Lung microvascular endothelial cell (primary cell): ENCODE data around the gene TRIM56. TPM values are rescaled to one million over a fixed set of nuclear protein-coding genes. Genes with fewer than 3 reads are reported as not detected.
"Not testable (repeated sequence)": the region's sequence is repeated elsewhere in the genome, so short reads cannot be mapped to it uniquely, and the experiment has no call there.

Source experiments
- DNase-seq, 2 donors: peaks; one replicate each; pipeline versions ENCODE4 v3.0.0 to v3.0.0-alpha.2; 2010; ENCODE audit warnings: low read depth in 2 of 2
- total RNA-seq: library from RNA; depleted of rRNA; stranded (reverse); fragments of >200 nt; gene quantifications from 2 replicates; pipeline ENCODE4 v1.2.1, GENCODE V29; 2014

TRIM56 gene
- total RNA-seq, 1 donor from 2014 or later, result 18.3 TPM

DNA sequence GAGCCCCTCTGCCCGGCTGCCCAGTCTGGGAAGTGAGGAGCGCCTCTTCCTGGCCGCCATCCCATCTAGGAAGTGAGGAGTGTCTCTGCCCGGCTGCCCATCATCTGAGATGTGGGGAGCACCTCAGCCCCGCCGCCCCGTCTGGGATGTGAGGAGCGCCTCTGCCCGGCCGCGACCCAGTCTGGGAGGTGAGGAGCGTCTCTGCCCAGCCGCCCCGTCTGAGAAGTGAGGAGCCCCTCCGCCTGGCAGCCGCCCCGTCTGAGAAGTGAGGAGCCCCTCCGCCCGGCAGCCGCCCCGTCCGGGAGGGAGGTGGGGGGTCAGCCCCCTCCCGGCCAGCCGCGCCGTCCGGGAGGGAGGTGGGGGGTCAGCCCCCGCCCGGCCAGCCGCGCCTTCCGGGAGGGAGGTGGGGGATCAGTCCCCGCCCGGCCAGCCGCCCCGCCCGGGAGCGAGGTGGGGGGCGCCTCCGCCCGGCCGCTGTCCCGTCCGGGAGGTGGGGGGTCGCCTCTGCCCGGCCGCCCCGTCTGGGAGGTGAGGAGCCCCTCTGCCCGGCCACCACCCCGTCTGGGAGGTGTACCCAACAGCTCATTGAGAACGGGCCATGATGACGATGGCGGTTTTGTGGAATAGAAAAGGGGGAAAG lies 7.1 kb downstream of the TRIM56 start:
- not testable (repeated sequence) for DNase-seq

GRCh38 chr7:101093906-101094305 lies 8.6 kb downstream of the TRIM56 start:
- peak in 1 of 2 donors; percentile 49 for DNase-seq

DNA sequence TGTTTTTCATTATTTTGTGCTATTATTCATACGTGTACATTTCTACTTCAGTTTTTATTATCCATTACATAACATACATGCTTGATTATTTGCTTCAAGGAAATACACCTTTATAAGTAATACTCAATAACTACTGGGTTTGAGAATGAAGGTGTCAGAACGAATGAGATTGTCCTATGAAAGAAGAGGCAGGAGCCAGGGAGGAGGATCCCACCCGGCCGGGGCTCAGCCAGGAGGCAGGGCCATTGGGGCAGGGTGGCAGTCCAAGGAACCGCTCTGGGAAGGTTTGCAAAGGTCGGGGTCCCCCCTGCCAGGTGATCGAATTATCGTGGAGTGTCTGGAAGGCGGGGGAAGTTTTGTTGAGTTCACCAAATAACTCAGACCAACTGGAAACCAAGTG lies 9.1 kb downstream of the TRIM56 start:
- no peak for DNase-seq

- DNase-seq, result peak; percentile 79 to 80
Measured at GRCh38 chr7:101094791-101095375, 9.6 kb downstream of the TRIM56 start.

DNA sequence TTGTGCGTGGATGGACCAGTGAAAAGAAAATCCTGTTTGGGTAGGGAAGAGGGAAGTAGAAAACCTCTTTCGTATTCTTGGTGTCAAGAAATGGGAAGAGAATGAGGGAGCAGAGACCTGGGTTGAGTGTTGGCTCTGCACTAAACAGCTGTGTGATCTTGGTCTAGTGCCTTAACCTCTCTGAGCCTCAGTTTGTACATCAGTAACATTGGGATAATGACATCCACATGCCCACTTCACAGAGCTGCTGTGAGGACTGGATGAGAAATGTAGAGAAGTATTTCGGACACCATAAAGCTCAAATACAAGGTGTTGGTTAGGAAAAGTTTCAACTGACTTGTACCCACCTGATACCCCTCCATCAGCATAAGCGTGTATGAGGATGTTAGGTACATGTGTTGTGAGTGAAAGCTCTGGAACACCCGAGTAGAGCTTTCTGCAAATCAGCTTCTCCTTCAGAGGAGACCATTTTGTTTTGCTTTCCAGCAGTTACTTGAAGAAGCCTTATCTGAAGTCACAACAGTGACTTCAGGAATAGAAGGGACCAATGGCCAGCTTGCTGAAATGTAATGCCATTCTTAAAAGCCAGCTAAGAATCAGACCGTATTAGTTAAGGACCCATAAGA lies 11.2 kb downstream of the TRIM56 start:
- no peak for DNase-seq

- no peak for DNase-seq
Measured at GRCh38 chr7:101096957-101097347, 11.7 kb downstream of the TRIM56 start.

GRCh38 chr7:101097561-101097960 lies 12.3 kb downstream of the TRIM56 start:
- DNase-seq, result no peak

DNA sequence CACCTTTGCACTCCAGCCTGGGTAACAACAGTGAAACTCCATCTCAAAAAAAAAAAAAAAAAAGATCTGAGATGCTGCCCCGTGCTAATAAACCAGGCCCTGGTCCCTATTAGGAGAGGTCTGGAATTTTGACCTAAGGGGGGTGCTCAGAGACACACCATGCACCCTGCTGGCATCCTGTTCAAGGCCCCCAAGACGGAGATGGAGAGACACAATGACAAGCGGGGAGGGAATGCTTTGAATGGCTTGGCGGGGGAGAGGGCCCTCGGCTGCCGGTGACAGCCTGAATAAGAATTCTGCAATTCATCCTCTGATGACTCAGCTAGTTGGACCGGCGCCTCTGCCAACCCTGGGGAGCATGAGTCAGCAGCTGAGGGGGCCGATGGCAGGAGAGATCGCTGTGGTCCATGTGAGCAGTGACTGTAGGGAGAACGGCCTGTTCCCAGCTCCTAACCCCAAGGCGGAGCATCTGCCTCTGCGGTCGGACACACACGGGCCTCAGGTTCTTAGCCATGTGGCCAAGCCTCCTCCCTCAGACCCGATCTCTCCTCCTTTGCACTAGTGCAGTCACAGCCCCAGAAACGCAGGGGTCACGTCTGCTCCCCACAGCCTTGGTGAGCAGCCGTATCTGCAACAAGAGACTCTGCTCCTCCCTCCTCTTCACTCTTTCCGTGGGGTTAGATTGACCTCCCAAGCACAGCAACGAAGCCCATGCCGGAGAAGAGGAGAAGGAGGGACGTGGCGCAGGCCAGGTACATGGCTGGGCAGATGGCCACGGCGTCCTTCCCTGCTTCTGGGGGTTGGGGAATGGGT lies 14.9 kb downstream of the TRIM56 start:
- DNase-seq, result peak; percentile 93 to 98

- peak in 1 of 2 donors; percentile 46 for DNase-seq
Measured at GRCh38 chr7:101100858-101101847, 15.9 kb downstream of the TRIM56 start.

DNA sequence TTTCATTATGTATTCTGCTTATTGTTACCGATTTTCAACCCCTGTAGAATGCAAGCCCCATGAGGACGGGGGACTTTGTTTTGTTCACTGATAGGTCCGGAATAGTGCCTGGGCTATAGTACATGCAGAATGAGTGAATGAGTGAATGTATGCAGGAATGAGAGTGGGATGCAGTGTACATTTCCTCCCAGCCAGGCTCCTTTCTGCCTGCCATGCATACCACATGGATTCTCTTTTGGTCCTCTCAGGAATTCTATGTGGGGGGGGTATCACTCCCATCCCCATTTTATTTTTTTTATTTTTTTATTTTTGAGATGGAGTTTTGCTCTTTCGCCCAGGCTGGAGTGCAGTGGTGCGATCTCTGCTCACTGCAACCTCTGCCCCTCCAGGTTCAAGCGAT lies 16.7 kb downstream of the TRIM56 start:
- DNase-seq, result no peak

DNA sequence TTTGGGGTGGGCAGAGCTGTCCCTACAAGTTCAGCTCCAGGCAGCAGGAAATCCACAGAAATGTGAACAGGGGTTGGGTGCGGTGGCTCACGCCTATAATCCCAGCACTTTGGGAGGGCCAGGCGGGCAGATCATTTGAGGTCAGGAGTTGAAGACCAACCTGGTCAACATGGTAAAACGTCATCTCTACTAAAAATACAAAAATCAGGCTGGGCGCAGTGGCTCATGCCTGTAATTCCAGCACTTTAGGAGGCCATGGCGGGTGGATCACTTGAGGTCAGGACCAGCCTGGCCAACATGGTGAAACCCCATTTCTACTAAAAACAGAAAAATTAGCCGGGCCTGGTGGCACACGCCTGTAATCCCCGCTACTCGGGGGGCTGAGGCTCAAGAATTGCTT lies 18.4 kb downstream of the TRIM56 start:
- DNase-seq, result not testable (repeated sequence)

GRCh38 chr7:101104193-101104713 lies 19.0 kb downstream of the TRIM56 start:
- peak; percentile 42 to 48 for DNase-seq

GRCh38 chr7:101104799-101105198 lies 19.5 kb downstream of the TRIM56 start:
- peak; percentile 56 to 84 for DNase-seq

DNA sequence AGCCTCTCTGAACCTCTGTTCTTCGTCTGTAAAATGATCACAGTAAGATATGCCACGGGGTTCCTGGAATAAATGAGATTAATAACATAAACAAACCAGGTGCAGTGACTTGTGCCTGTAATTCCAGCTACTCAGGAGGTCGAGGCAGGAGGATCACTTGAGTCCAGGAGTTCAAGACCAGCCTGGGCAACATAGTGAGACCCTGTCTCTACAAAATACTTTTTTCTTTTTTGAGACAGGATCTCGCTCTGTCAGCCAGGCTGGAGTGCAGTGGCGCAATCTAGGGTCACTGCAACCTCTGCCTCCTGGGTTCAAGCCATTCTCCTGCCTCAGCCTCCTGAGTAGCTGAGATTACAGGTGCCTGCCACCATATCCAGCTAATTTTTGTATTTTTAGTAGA lies 20.0 kb downstream of the TRIM56 start:
- not testable (repeated sequence) for DNase-seq

- no peak for DNase-seq
Measured at GRCh38 chr7:101106386-101106785, 21.1 kb downstream of the TRIM56 start.

DNA sequence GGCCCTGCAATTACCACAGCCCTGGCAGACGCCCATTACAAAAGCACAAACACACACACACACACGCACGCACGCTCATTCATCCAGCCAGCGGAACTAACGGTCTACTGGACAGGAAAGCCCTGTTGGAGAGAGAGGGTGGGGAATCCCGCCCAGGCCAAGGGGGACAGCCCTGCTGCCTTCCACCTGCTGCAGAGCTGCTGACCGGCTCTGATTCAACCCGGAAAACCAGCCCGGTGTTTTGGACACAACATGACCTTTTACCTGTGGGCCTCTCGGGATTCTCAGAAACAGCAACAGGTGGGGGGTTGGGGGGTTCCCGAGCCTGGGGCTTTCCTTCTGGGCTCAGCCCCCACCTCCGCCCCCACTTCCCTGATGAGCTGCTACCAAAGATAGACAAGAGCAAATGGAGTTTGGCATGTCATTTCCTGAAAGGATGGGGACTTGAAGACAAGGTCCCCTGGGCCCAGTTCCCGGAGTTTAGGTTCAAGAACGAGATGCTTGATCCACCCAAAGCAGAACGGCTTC lies 23.1 kb downstream of the TRIM56 start:
- DNase-seq, result peak; percentile 96 to 98

- peak in 1 of 2 donors; percentile 77 for DNase-seq
Measured at GRCh38 chr7:101108961-101109360, 23.7 kb downstream of the TRIM56 start.

DNA sequence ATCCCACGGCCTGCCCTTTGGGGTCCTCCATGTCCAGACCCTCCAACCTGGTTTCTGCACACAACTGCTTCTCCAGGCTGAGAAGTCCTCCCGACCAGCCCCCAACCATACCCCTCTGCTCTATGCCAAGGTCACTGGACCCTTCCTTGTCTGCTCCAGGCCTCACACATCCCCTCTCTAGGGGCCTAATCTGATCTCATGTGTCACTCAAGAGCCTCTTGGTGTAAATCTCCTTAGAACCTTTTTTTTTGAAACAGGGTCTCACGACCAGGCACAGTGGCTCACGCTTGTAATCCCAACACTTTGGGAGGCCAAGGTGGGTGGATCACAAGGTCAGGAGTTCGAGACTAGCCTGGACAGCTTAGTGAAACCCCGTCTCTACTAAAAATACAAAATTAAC lies 24.1 kb downstream of the TRIM56 start:
- no peak for DNase-seq

GRCh38 chr7:101111261-101111660 lies 26.0 kb downstream of the TRIM56 start:
- DNase-seq, result peak in 1 of 2 donors; percentile 16

GRCh38 chr7:101112233-101112632 lies 27.0 kb downstream of the TRIM56 start:
- peak; percentile 75 to 100 for DNase-seq
